ENCODE results near the gene TRHDE.

- TF ChIP-seq GATA2 (IDR thresholded peaks at IDR 0.05; ENCODE audit: low read depth, low read length) (no peak), GATA3 (IDR thresholded peaks at IDR 0.05; ENCODE audit: low read depth, low read length) (no peak)
Measured at GRCh38 chr12:72295744-72296143, 23.6 kb downstream of the TRHDE start.
